CD8-positive, alpha-beta memory T cell (primary cell): ENCODE results near the gene ENTPD7. TPM values are rescaled to one million over a fixed set of nuclear protein-coding genes. Genes with fewer than 3 reads are reported as not detected.

Experiments
- CTCF ChIA-PET: fragments of 350-600 bp; sonication (Branson Sonifier 250); formaldehyde crosslinking; loops from one replicate; lab custom pipeline; 2021; ENCODE audit warnings: antibody characterized with exemption; lab: Charles Lee
- POLR2A ChIA-PET: fragments of 350-600 bp; sonication (Branson Sonifier 250); formaldehyde crosslinking; loops from one replicate; lab custom pipeline; 2021; ENCODE audit warnings: antibody characterized with exemption; lab: Charles Lee
- DNase-seq, 5 donors: peaks; one replicate each; pipeline versions ENCODE4 v3.0.0 to v3.0.0-alpha.2; 2020 to 2022; ENCODE audit warnings: mixed read lengths in 1 of 5
- H3K27ac ChIP-seq: one replicate; pipeline ENCODE4 v1.7.0; 2013; ENCODE audit warnings: low read depth, mild to moderate bottlenecking, low read length, moderate library complexity
- H3K27me3 ChIP-seq: 2 replicates; pipeline ENCODE4 v1.7.0; 2013; ENCODE audit warnings: low read length, mild to moderate bottlenecking; ENCODE audit not compliant: insufficient read depth, poor library complexity, severe bottlenecking
- H3K36me3 ChIP-seq: 2 replicates; pipeline ENCODE4 v1.7.0; 2013; ENCODE audit warnings: mild to moderate bottlenecking, low read length, moderate library complexity; ENCODE audit not compliant: insufficient read depth
- H3K4me1 ChIP-seq: 2 replicates; pipeline ENCODE4 v1.7.0; 2013; ENCODE audit warnings: mild to moderate bottlenecking, low read length, moderate library complexity; ENCODE audit not compliant: insufficient read depth
- H3K4me3 ChIP-seq: 2 replicates; pipeline ENCODE4 v1.7.0; 2013; ENCODE audit warnings: mild to moderate bottlenecking, low read length
- H3K9me3 ChIP-seq: 2 replicates; pipeline ENCODE4 v1.7.0; 2013; ENCODE audit warnings: mild to moderate bottlenecking, low read length
- H3K27ac Mint-ChIP-seq, 8 donors: one replicate each; pipeline ENCODE4 v1.8.0; 2020 to 2021; ENCODE audit warnings: mixed read lengths in 8 of 8, mild to moderate bottlenecking in 6 of 8, inconsistent platforms in 3 of 8, moderate library complexity in 3 of 8
- H3K27me3 Mint-ChIP-seq, 2 donors: one replicate each; pipeline ENCODE4 v1.8.0; 2020 to 2021; ENCODE audit warnings: mixed read lengths in 2 of 2, mild to moderate bottlenecking in 1 of 2, moderate library complexity in 1 of 2
- H3K36me3 Mint-ChIP-seq, 3 donors: one replicate each; pipeline ENCODE4 v1.8.0; 2020 to 2021; ENCODE audit warnings: mixed read lengths in 3 of 3, inconsistent platforms in 1 of 3, mild to moderate bottlenecking in 1 of 3
- H3K4me1 Mint-ChIP-seq, 3 donors: one replicate each; pipeline ENCODE4 v1.8.0; 2020 to 2021; ENCODE audit warnings: mixed read lengths in 3 of 3, inconsistent platforms in 1 of 3, mild to moderate bottlenecking in 1 of 3
- H3K4me3 Mint-ChIP-seq, 7 donors: one replicate each; pipeline ENCODE4 v1.8.0; 2020 to 2021; ENCODE audit warnings: mixed read lengths in 7 of 7, mild to moderate bottlenecking in 6 of 7, moderate library complexity in 4 of 7, inconsistent platforms in 2 of 7
- H3K9me3 Mint-ChIP-seq, 5 donors: one replicate each; pipeline ENCODE4 v1.8.0; 2020 to 2022; ENCODE audit warnings: mixed read lengths in 5 of 5, mild to moderate bottlenecking in 3 of 5, moderate library complexity in 2 of 5, inconsistent platforms in 1 of 5
- polyA plus RNA-seq: library from polyadenylated mRNA; unstranded; fragments of 300-500 nt; fragmentation: Illumina TruSeq; gene quantifications from one replicate; pipeline ENCODE4 v1.2.3, GENCODE V29; 2021
- total RNA-seq, 2 experiments: library from RNA; stranded (reverse); gene quantifications; one replicate each; pipeline ENCODE4 v1.2.3, GENCODE V29; 2021

The ENTPD7 gene
- total and polyA plus RNA-seq, 3 experiments from 2014 or later = 2.0 to 8.3 (median 7.4) TPM

DNA sequence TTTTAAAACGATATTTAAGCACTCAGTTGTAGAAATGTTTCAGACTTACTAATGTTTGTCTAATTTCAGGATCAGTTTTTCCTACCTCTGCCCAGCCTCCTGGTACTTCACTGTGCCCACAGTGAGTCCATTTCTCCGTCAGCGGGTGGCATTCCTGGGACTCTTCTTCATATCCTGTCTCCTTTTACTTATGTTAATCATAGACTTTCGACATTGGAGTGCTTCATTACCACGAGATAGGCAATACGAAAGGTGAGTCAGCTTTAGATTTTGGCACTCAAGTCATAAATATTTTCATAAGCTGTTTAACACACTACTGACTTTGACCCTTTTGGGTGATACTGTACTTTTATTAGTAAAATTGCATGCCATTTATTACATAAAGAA, 2.1 kb downstream of the ENTPD7 start:
- Mint-ChIP-seq H3K9me3 (no peaks in the 10 kb centered on the region), H3K36me3 (peaks cover 3 to 17% (median 8%) of the 10 kb centered on the region in 3 donors)

DNA sequence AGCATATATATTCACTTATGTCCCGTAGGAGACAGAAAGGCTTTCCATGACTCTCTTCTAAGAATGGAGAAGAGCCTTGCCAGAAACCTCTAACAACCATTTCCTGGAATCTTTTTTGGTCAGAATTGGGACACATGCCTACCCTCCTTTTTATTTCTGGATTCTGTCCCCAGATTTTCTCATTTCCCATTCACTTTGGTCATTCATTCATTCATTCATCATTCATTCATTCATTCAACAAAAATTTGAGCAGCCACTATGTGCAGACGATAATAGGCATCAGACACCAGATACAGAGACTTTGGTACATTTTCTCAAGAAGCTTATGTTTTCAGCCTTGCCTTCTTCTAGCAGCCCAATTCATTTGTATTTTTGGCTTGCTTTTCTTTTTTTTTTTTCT, 6.0 kb downstream of the ENTPD7 start:
- Mint-ChIP-seq H3K36me3 (peaks cover 3 to 28% (median 11%) of the 10 kb centered on the region in 3 donors), H3K27me3 (no peaks in the 10 kb centered on the region), H3K4me1 (peaks cover 4 to 23% (median 12%) of the 10 kb centered on the region in 3 donors), H3K27ac (peak overlapping the region in 2 of 8 donors; percentile 1 to 22), H3K4me3 (no peak overlapping the region), H3K9me3 (no peaks in the 10 kb centered on the region)
- POLR2A ChIA-PET = no interaction called here
- H3K4me1 ChIP-seq = no peaks in the 10 kb centered on the region
- CTCF ChIA-PET = no interaction called here
- H3K4me3 ChIP-seq = no peak overlapping the region
- no peak for DNase-seq
- H3K9me3 ChIP-seq = no peaks in the 10 kb centered on the region
- H3K27me3 ChIP-seq = no peaks in the 10 kb centered on the region
- no peaks in the 10 kb centered on the region for H3K36me3 ChIP-seq
- H3K27ac ChIP-seq = no peak overlapping the region

More for the DNA sequence above, 2.1 kb downstream of the ENTPD7 start:
- Mint-ChIP-seq H3K4me3 (peak overlapping the region in 2 of 7 donors; percentile 4 to 61), H3K27me3 (peaks cover 1 to 2% of the 10 kb centered on the region in 2 donors), H3K27ac (peak overlapping the region in 1 of 8 donors; percentile 27), H3K4me1 (peaks cover 20 to 39% (median 29%) of the 10 kb centered on the region in 3 donors)
- peaks cover 14% of the 10 kb centered on the region for H3K4me1 ChIP-seq
- DNase-seq = no peak
- no peak overlapping the region for H3K4me3 ChIP-seq
- no peaks in the 10 kb centered on the region for H3K9me3 ChIP-seq
- H3K36me3 ChIP-seq = no peaks in the 10 kb centered on the region
- no peaks in the 10 kb centered on the region for H3K27me3 ChIP-seq
- ChIA-PET POLR2A (no interaction called here), CTCF (no interaction called here)
- H3K27ac ChIP-seq = no peak overlapping the region

DNA sequence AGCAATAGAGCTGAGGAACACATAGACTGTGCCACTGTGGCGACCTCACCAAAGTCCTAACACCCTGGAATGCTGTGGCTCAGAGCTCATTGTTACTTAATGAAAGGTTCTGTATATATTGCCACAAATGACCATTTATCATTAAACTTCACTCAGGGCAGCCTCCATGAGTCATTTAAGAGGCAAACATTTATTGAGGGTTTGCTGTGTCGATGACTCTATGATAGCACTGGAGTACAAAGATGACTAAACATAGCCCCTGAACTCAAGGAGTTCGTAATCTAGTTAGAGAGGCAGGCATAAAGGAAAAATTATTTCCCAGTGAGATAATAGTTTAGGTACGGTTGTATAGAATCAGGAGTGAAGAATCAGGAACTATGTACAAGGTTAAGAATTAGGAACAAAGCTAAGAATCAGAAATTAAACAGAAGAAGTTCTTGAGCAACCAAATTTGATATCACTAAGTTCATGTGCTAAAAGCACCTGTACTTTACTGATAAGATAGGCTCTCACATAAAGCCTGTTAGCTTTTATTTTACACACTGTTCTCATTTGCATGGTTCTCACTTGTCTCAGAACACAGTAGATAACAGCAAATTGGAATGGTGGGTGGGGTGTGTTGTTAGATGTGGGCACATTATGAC, 7.9 kb downstream of the ENTPD7 start:
- H3K27ac Mint-ChIP-seq = peak overlapping the region in 1 of 8 donors; percentile 17
- no peaks in the 10 kb centered on the region for H3K27me3 Mint-ChIP-seq
- Histone ChIP-seq H3K27me3 (no peaks in the 10 kb centered on the region), H3K27ac (no peak overlapping the region), H3K36me3 (no peaks in the 10 kb centered on the region), H3K4me1 (no peaks in the 10 kb centered on the region), H3K4me3 (no peak overlapping the region), H3K9me3 (no peaks in the 10 kb centered on the region)
- H3K36me3 Mint-ChIP-seq = peaks cover 3 to 34% (median 10%) of the 10 kb centered on the region in 3 donors
- ChIA-PET POLR2A (no interaction called here), CTCF (interaction anchor here (1.0 kb wide), 1 partner anchor 47 kb away, joined by 3 read pairs; the partner anchor contains the start of gene SLC25A28)
- peaks cover 0 to 7% (median 0%) of the 10 kb centered on the region in 3 donors for H3K4me1 Mint-ChIP-seq
- H3K9me3 Mint-ChIP-seq = no peaks in the 10 kb centered on the region
- no peak overlapping the region for H3K4me3 Mint-ChIP-seq
- DNase-seq = no peak

DNA sequence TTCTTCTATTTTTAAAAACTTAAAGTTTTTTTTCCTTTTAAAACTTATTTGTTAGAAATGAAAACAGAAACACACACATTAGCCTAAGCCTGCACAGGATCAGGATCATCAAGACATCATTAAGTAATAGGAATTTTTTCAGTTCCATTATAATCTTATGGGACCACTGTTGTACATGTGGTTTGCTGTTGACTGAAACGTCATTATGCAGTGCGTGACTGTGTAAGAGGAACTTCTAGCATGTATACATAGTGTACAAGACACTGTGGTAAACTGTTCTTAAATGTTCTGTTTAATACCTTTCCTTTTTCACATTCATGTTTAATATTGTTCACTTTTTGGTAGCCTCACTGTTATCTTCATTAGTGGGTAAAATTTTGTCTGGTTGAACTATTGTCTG, 12.1 kb downstream of the ENTPD7 start:
- no peaks in the 10 kb centered on the region for H3K27me3 ChIP-seq
- Mint-ChIP-seq H3K27me3 (no peaks in the 10 kb centered on the region), H3K4me3 (no peak overlapping the region), H3K4me1 (peaks cover 0 to 2% (median 0%) of the 10 kb centered on the region in 3 donors), H3K36me3 (peaks cover 0 to 25% (median 6%) of the 10 kb centered on the region in 3 donors), H3K9me3 (no peaks in the 10 kb centered on the region), H3K27ac (no peak overlapping the region)
- CTCF ChIA-PET = no interaction called here
- H3K9me3 ChIP-seq = no peaks in the 10 kb centered on the region
- no peak for DNase-seq
- POLR2A ChIA-PET = no interaction called here
- H3K4me3 ChIP-seq = no peak overlapping the region
- no peak overlapping the region for H3K27ac ChIP-seq
- no peaks in the 10 kb centered on the region for H3K36me3 ChIP-seq
- no peaks in the 10 kb centered on the region for H3K4me1 ChIP-seq

DNA sequence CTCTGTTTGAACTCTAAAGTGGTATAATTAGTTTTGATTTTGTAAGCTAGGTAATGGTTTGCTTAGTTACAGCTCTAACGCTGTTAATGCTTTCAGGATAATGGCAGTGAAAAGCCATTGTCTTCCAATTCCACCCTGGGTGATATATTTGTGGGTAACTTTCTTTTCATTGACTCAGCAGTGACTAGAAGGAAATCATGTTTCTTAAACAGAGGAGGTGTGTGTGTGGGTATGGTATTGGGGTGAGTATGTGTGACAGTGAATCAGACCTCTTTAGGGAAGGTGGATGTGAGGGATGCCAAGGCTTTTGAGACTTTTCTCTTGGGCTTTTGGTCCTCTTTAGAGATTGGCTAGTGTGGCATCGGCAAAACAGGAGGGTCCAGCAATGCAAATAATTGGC, 13.6 kb downstream of the ENTPD7 start:
- no peaks in the 10 kb centered on the region for H3K9me3 Mint-ChIP-seq
- POLR2A ChIA-PET = no interaction called here
- no peak for DNase-seq
- H3K4me1 Mint-ChIP-seq = peaks cover 0 to 5% (median 2%) of the 10 kb centered on the region in 3 donors
- Histone ChIP-seq H3K27ac (no peak overlapping the region), H3K9me3 (no peaks in the 10 kb centered on the region), H3K4me3 (no peak overlapping the region), H3K4me1 (no peaks in the 10 kb centered on the region), H3K36me3 (no peaks in the 10 kb centered on the region), H3K27me3 (no peaks in the 10 kb centered on the region)
- no peak overlapping the region for H3K4me3 Mint-ChIP-seq
- H3K27me3 Mint-ChIP-seq = no peaks in the 10 kb centered on the region
- H3K36me3 Mint-ChIP-seq = peaks cover 0 to 15% (median 2%) of the 10 kb centered on the region in 3 donors
- no peak overlapping the region for H3K27ac Mint-ChIP-seq
- CTCF ChIA-PET = no interaction called here

DNA sequence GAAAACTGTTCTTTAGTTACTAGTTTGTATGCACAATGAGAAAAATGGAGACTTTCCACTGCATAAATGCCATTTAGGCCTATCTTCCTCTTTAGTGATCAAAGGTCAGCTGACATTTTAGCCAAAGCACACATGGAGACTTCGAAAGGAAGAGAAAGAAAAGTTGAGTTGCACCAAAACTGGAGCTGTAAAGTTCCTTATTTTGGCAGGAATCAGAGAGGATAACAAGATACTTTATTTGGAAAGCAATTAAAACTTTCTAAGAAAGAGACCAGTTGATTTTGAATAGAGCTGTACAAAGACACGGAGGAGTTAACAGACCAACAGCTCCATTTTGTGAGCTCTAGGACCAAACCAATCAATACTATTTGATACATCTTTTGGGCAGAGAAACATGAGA, 14.2 kb downstream of the ENTPD7 start:
- CTCF ChIA-PET = no interaction called here
- POLR2A ChIA-PET = no interaction called here
- no peak overlapping the region for H3K27ac ChIP-seq
- peaks cover 0 to 14% (median 2%) of the 10 kb centered on the region in 3 donors for H3K36me3 Mint-ChIP-seq
- DNase-seq = no peak
- no peak overlapping the region for H3K4me3 ChIP-seq
- H3K9me3 Mint-ChIP-seq = no peaks in the 10 kb centered on the region
- no peak overlapping the region for H3K4me3 Mint-ChIP-seq
- no peaks in the 10 kb centered on the region for H3K36me3 ChIP-seq
- H3K27me3 ChIP-seq = no peaks in the 10 kb centered on the region
- peaks cover 0 to 5% (median 2%) of the 10 kb centered on the region in 3 donors for H3K4me1 Mint-ChIP-seq
- H3K27me3 Mint-ChIP-seq = no peaks in the 10 kb centered on the region
- H3K27ac Mint-ChIP-seq = no peak overlapping the region
- H3K9me3 ChIP-seq = no peaks in the 10 kb centered on the region
- no peaks in the 10 kb centered on the region for H3K4me1 ChIP-seq

DNA sequence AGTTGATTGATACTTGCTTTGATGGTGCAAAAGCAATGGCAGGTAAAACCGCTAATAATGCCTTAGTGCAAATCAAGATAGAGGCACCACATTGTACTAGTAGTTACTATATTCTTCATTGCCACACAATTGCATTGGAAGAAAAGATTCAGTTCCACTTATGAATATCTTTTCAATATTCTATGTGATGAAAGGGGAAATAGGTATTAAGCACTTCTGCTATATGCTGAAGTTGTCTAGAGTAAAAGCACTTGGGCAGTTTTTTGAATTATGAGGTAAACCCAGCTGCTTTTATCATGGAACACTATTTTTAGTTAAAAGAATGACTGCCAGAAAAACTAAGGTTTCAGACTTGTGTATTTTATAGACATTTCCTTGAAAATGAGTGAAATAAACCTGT, 15.5 kb downstream of the ENTPD7 start:
- Mint-ChIP-seq H3K27me3 (no peaks in the 10 kb centered on the region), H3K4me3 (no peak overlapping the region), H3K27ac (no peak overlapping the region), H3K9me3 (no peaks in the 10 kb centered on the region), H3K4me1 (peaks cover 0 to 5% (median 2%) of the 10 kb centered on the region in 3 donors), H3K36me3 (peaks cover 2 to 17% (median 3%) of the 10 kb centered on the region in 3 donors)
- DNase-seq = no peak
- H3K36me3 ChIP-seq = no peaks in the 10 kb centered on the region
- H3K27ac ChIP-seq = no peak overlapping the region
- no peak overlapping the region for H3K4me3 ChIP-seq
- no peaks in the 10 kb centered on the region for H3K4me1 ChIP-seq
- no peaks in the 10 kb centered on the region for H3K9me3 ChIP-seq
- POLR2A ChIA-PET = no interaction called here
- CTCF ChIA-PET = no interaction called here
- no peaks in the 10 kb centered on the region for H3K27me3 ChIP-seq

DNA sequence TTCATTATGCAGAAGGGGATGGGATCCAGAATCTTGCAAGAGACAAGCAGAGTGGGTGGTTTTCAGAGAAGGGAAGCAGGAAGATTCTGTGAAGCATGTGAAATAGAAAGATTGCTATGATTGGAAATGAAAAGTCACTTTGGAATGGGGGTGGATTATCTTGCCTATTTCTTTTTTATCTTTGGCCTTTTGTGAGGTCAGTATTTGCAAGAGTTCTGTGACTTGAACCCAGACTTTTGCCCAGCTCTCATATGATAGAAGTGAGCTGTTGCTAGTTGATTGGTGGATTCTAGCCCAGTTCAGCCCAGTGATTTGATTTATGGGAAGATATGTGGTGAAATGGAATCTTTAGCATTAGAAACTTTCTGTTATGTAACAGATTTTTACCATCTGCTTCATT, 17.1 kb downstream of the ENTPD7 start:
- peaks cover 3 to 25% (median 5%) of the 10 kb centered on the region in 3 donors for H3K36me3 Mint-ChIP-seq
- no peaks in the 10 kb centered on the region for H3K27me3 Mint-ChIP-seq
- H3K9me3 Mint-ChIP-seq = no peaks in the 10 kb centered on the region
- H3K27ac Mint-ChIP-seq = no peak overlapping the region
- no peak overlapping the region for H3K27ac ChIP-seq
- no peaks in the 10 kb centered on the region for H3K9me3 ChIP-seq
- no peaks in the 10 kb centered on the region for H3K4me1 ChIP-seq
- POLR2A ChIA-PET = no interaction called here
- H3K27me3 ChIP-seq = no peaks in the 10 kb centered on the region
- no peak overlapping the region for H3K4me3 Mint-ChIP-seq
- no peaks in the 10 kb centered on the region for H3K36me3 ChIP-seq
- CTCF ChIA-PET = no interaction called here
- peaks cover 0 to 5% (median 2%) of the 10 kb centered on the region in 3 donors for H3K4me1 Mint-ChIP-seq
- H3K4me3 ChIP-seq = no peak overlapping the region
- DNase-seq = no peak
